GM23338 (cell line): ENCODE measurements around the gene PRPF6. TPM values are rescaled to one million over a fixed set of nuclear protein-coding genes. Genes with fewer than 3 reads are reported as not detected.

ENCODE experiments used
- ATAC-seq: fragments of 200-7000 bp; cut with Tn5 transposase; 3 replicates; pipeline ENCODE4 v1.9.1; 2020
- DNase-seq: peaks from one replicate; pipeline ENCODE4 v3.0.0-alpha.2; 2015; ENCODE audit warnings: low spot score
- H2AFZ ChIP-seq: fragments of 200-600 bp; sonication (generic); 2 replicates; pipeline ENCODE4 v1.8.0; 2016; ENCODE audit warnings: antibody characterized with exemption, mild to moderate bottlenecking, moderate library complexity
- H3F3A ChIP-seq: fragments of 200-600 bp; sonication (generic); replicated peaks from 2 replicates; pipeline ENCODE4 v1.8.0; 2017; ENCODE audit warnings: antibody characterized with exemption, mixed run types, low read depth
- H3K27ac ChIP-seq: fragments of 200-600 bp; sonication (generic); 2 replicates; pipeline ENCODE4 v1.6.1; 2016; ENCODE audit warnings: low read depth
- H3K27me3 ChIP-seq: fragments of 200-600 bp; sonication (generic); 2 replicates; pipeline ENCODE4 v1.8.0; 2016; ENCODE audit warnings: mild to moderate bottlenecking, mixed run types, moderate library complexity; ENCODE audit not compliant: insufficient read depth
- H3K36me3 ChIP-seq: fragments of 200-600 bp; sonication (generic); 2 replicates; pipeline ENCODE4 v1.8.0; 2016; ENCODE audit warnings: mild to moderate bottlenecking; ENCODE audit not compliant: insufficient read depth
- H3K4me1 ChIP-seq: fragments of 200-600 bp; sonication (generic); 2 replicates; pipeline ENCODE4 v1.8.0; 2016; ENCODE audit warnings: mild to moderate bottlenecking, moderate library complexity; ENCODE audit not compliant: insufficient read depth
- H3K4me2 ChIP-seq: fragments of 200-600 bp; sonication (generic); 2 replicates; pipeline ENCODE4 v1.7.1; 2017; ENCODE audit warnings: mixed run types
- H3K4me3 ChIP-seq: fragments of 200-600 bp; sonication (generic); 2 replicates; pipeline ENCODE4 v1.6.1; 2016; ENCODE audit warnings: mixed run types
- H3K79me2 ChIP-seq: fragments of 200-600 bp; sonication (generic); replicated peaks from 2 replicates; pipeline ENCODE4 v1.8.0; 2017; ENCODE audit warnings: mild to moderate bottlenecking; ENCODE audit not compliant: insufficient read depth
- H3K9me2 ChIP-seq: fragments of 200-600 bp; sonication (generic); 2 replicates; pipeline ENCODE4 v1.8.0; 2017; ENCODE audit not compliant: insufficient read depth
- H4K20me1 ChIP-seq: fragments of 200-600 bp; sonication (generic); replicated peaks from 2 replicates; pipeline ENCODE4 v1.8.0; 2017; ENCODE audit warnings: mild to moderate bottlenecking; ENCODE audit not compliant: insufficient read depth
- H3K27ac Mint-ChIP-seq: 2 replicates; pipeline ENCODE4 v1.8.0; 2020; ENCODE audit warnings: inconsistent platforms, mild to moderate bottlenecking, moderate library complexity, mixed read lengths
- H3K27me3 Mint-ChIP-seq: 3 replicates; pipeline ENCODE4 v1.8.0; 2022; ENCODE audit warnings: low read depth, mild to moderate bottlenecking, moderate library complexity, mixed read lengths, inconsistent platforms; ENCODE audit not compliant: insufficient read depth, poor library complexity
- H3K36me3 Mint-ChIP-seq: 3 replicates; pipeline ENCODE4 v1.8.0; 2021; ENCODE audit warnings: low read depth, mild to moderate bottlenecking, inconsistent platforms, moderate library complexity, mixed read lengths
- H3K4me1 Mint-ChIP-seq: 3 replicates; pipeline ENCODE4 v1.8.0; 2020; ENCODE audit warnings: mild to moderate bottlenecking, inconsistent platforms, mixed read lengths
- H3K4me3 Mint-ChIP-seq: 3 replicates; pipeline ENCODE4 v1.8.0; 2021; ENCODE audit warnings: moderate library complexity, mild to moderate bottlenecking, inconsistent platforms, mixed read lengths
- H3K9me3 Mint-ChIP-seq: 3 replicates; pipeline ENCODE4 v1.8.0; 2020; ENCODE audit warnings: moderate library complexity, mild to moderate bottlenecking, inconsistent platforms, mixed read lengths
- CREB1 ChIP-seq: fragments of 250-450 bp; sonication (Bioruptor Pico); IDR thresholded peaks from 2 replicates; pipeline ENCODE4 v1.5.0; 2020; ENCODE audit warnings: low read depth, mild to moderate bottlenecking, moderate library complexity
- CTCF ChIP-seq, 2 experiments: fragments of 200-600 bp in 1 of 2; sonication (generic) in 1 of 2; conservative IDR thresholded peaks; 2 replicates each; pipeline versions ENCODE4 v1.5.1 to v1.6.1; 2016 to 2017; ENCODE audit warnings: antibody characterized with exemption in 2 of 2, low read depth in 2 of 2, mild to moderate bottlenecking in 2 of 2, moderate library complexity in 1 of 2
- ETS1 ChIP-seq: IDR thresholded peaks from 2 replicates; pipeline ENCODE4 v1.6.1; 2016; ENCODE audit warnings: antibody characterized with exemption
- EZH2 ChIP-seq: fragments of 200-600 bp; sonication (generic); IDR thresholded peaks from one replicate; pipeline ENCODE4 v1.8.0; 2017; ENCODE audit warnings: antibody characterized with exemption, mild to moderate bottlenecking, low read depth; ENCODE audit not compliant: unreplicated experiment
- EZH2phosphoT487 ChIP-seq: fragments of 200-600 bp; sonication (generic); IDR thresholded peaks from one replicate; pipeline ENCODE4 v1.8.1; 2018; ENCODE audit warnings: antibody characterized with exemption; ENCODE audit not compliant: unreplicated experiment
- JUNB ChIP-seq: IDR thresholded peaks from one replicate; pipeline ENCODE4 v1.6.1; 2016; ENCODE audit warnings: antibody characterized with exemption; ENCODE audit not compliant: unreplicated experiment
- NANOG ChIP-seq: IDR thresholded peaks from 2 replicates; pipeline ENCODE4 v1.6.1; 2016; ENCODE audit warnings: antibody characterized with exemption, borderline replicate concordance
- POLR2AphosphoS5 ChIP-seq: IDR thresholded peaks from 2 replicates; pipeline ENCODE4 v1.6.1; 2016; ENCODE audit warnings: antibody characterized with exemption, low read depth
- REST ChIP-seq: IDR thresholded peaks from one replicate; pipeline ENCODE4 v1.6.1; 2018; ENCODE audit warnings: antibody characterized with exemption; ENCODE audit not compliant: unreplicated experiment
- STAT1 ChIP-seq: IDR thresholded peaks from one replicate; pipeline ENCODE4 v1.6.1; 2016; ENCODE audit warnings: antibody characterized with exemption; ENCODE audit not compliant: unreplicated experiment
- ZNF114 ChIP-seq: fragments of 250-450 bp; sonication (Bioruptor Pico); IDR thresholded peaks from 2 replicates; pipeline ENCODE4 v1.5.0; 2020; ENCODE audit warnings: mild to moderate bottlenecking, moderate library complexity
- ZNF331 ChIP-seq: fragments of 250-450 bp; sonication (Bioruptor Pico); IDR thresholded peaks from 2 replicates; pipeline ENCODE4 v1.5.0; 2020; ENCODE audit warnings: low read depth, mild to moderate bottlenecking, moderate library complexity
- ZNF462 ChIP-seq: fragments of 250-450 bp; sonication (Bioruptor Pico); IDR thresholded peaks from 2 replicates; pipeline ENCODE4 v1.5.0; 2020; ENCODE audit warnings: mild to moderate bottlenecking, moderate library complexity
- polyA plus RNA-seq: library from polyadenylated mRNA; unstranded; fragments of >200 nt; fragmentation: Nextera tagmentation; extraction: Ambion mirVana; gene quantifications from 2 replicates; pipeline ENCODE4 v1.2.1, GENCODE V29; 2016
- total RNA-seq: library from RNA; depleted of rRNA; stranded (reverse); fragments of >200 nt; shearing (Covaris generic); gene quantifications from 2 replicates; pipeline ENCODE4 v1.2.3, GENCODE V29; 2014

Gene PRPF6
- total and polyA plus RNA-seq, 2 experiments from 2014 or later, result 53.8 to 79.9 TPM

- Histone ChIP-seq H3K36me3 (no peaks in the 10 kb centered on the region), H4K20me1 (no peaks in the 10 kb centered on the region), H2AFZ (no peak overlapping the region), H3K79me2 (no peaks in the 10 kb centered on the region), H3K4me2 (no peak overlapping the region), H3K27me3 (peaks cover 8% of the 10 kb centered on the region; the same call in 1 of the 2 replicates), H3K4me3 (no peak overlapping the region), H3K4me1 (peaks cover 11% of the 10 kb centered on the region; the same call in 1 of the 2 replicates), H3F3A (0 out of 2 replicates have a peak, but pooled peaks cover 5% of the 10 kb centered on the region), H3K9me2 (no peaks in the 10 kb centered on the region), H3K27ac (no peak overlapping the region)
- Mint-ChIP-seq H3K4me1 (peaks cover 15% of the 10 kb centered on the region; the same call in 2 of the 3 replicates), H3K9me3 (no peaks in the 10 kb centered on the region), H3K4me3 (no peak overlapping the region), H3K36me3 (peaks cover 2% of the 10 kb centered on the region; the same call in 1 of the 3 replicates), H3K27ac (no peak overlapping the region), H3K27me3 (peaks cover 16% of the 10 kb centered on the region)
- DNase-seq (no peak), ATAC-seq (no peak)
- TF ChIP-seq ZNF331 (CRISPR knock-in tag), result no peak
- no peak for TF ChIP-seq ETS1
- no peak for TF ChIP-seq POLR2AphosphoS5
- no peak for TF ChIP-seq CTCF (conservative IDR thresholded peaks at IDR 0.05; ENCODE audit: low read depth in 2 of 2)
- no peak for TF ChIP-seq NANOG
- no peak for TF ChIP-seq REST
- no peak for TF ChIP-seq STAT1
- no peak for TF ChIP-seq EZH2phosphoT487
- TF ChIP-seq JUNB, result no peak
- TF ChIP-seq EZH2, result no peak
- TF ChIP-seq ZNF114 (CRISPR knock-in tag), result no peak
- TF ChIP-seq ZNF462 (CRISPR knock-in tag), result no peak
- TF ChIP-seq CREB1 (CRISPR knock-in tag), result no peak
These were observed 95.4 kb downstream of the PRPF6 start for GRCh38 chr20:64076061-64076997.
